MM.1S (cell line): ENCODE data around the gene SCMH1.

Experiments
- EZH2 ChIP-seq: fragments of 300-600 bp; sonication (generic); optimal IDR thresholded peaks from 2 replicates; pipeline ENCODE3; 2017; ENCODE audit warnings: low read depth, mild to moderate bottlenecking, antibody characterized with exemption, low read length, mixed read lengths
- EZH2phosphoT487 ChIP-seq: fragments of 300-600 bp; sonication (generic); IDR thresholded peaks from 2 replicates; pipeline ENCODE4 v1.6.1; 2018; ENCODE audit warnings: antibody characterized with exemption, low read length
- TF ChIP-seq, protein P1 (sequence below): fragments of 300-600 bp; sonication (generic); IDR thresholded peaks from 2 replicates; pipeline ENCODE4 v1.5.1; 2016; ENCODE audit warnings: antibody characterized with exemption, low read length, mixed read lengths

DNA sequence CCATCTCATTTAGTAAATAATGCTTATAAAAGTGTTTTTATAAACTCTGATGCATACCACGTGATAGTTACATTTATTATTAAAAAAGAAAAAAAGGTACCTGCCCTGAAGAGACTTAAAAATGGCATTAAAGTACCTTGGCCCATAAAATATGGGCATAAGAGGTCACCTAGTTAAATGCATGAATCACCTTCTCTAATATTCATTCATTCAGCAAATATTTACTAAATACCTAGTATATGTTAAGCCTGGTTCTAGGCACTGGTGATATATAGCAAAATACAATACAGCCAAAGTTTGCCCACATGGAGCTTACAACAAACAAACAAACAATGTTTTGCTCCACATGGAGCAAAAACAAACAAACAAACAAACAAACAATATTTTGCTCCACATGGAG, 87.0 kb downstream of the SCMH1 start:
- TF ChIP-seq EZH2phosphoT487: no peak
- TF ChIP-seq, protein P1, sequence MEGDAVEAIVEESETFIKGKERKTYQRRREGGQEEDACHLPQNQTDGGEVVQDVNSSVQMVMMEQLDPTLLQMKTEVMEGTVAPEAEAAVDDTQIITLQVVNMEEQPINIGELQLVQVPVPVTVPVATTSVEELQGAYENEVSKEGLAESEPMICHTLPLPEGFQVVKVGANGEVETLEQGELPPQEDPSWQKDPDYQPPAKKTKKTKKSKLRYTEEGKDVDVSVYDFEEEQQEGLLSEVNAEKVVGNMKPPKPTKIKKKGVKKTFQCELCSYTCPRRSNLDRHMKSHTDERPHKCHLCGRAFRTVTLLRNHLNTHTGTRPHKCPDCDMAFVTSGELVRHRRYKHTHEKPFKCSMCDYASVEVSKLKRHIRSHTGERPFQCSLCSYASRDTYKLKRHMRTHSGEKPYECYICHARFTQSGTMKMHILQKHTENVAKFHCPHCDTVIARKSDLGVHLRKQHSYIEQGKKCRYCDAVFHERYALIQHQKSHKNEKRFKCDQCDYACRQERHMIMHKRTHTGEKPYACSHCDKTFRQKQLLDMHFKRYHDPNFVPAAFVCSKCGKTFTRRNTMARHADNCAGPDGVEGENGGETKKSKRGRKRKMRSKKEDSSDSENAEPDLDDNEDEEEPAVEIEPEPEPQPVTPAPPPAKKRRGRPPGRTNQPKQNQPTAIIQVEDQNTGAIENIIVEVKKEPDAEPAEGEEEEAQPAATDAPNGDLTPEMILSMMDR: no peak
- no peak for TF ChIP-seq EZH2
